Measurements from ENCODE around the gene KRT84. TPM values are rescaled to one million over a fixed set of nuclear protein-coding genes. Genes with fewer than 3 reads are reported as not detected.

The KRT84 gene
- total RNA-seq, 1 donor, result not detected

DNA sequence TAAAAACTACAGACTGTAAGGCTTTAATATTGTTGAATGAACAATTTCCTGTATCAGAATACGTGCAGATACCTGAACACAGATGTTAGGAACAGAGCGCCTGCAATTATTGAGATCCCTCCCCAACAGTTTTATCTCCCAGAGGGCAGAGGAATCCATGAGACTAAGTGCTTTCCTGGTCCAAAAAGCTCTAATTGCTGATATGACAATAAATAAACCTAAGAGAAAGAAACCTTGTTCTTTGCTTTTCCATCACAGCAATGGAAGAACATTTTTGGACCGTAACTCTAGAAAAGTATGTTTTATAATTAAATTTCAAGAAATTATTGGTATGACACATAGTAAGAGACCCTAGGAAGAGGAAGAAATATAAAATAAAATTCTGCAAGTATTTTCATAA, 51.3 kb downstream of the KRT84 start:
- H3K9me3 ChIP-seq (ENCODE audit: low read depth, low read length), result peaks cover 3% of the 10 kb centered on the region
- H3K79me2 ChIP-seq (ENCODE audit: insufficient read depth, low read length), result no peaks in the 10 kb centered on the region
- TF ChIP-seq, protein P1, sequence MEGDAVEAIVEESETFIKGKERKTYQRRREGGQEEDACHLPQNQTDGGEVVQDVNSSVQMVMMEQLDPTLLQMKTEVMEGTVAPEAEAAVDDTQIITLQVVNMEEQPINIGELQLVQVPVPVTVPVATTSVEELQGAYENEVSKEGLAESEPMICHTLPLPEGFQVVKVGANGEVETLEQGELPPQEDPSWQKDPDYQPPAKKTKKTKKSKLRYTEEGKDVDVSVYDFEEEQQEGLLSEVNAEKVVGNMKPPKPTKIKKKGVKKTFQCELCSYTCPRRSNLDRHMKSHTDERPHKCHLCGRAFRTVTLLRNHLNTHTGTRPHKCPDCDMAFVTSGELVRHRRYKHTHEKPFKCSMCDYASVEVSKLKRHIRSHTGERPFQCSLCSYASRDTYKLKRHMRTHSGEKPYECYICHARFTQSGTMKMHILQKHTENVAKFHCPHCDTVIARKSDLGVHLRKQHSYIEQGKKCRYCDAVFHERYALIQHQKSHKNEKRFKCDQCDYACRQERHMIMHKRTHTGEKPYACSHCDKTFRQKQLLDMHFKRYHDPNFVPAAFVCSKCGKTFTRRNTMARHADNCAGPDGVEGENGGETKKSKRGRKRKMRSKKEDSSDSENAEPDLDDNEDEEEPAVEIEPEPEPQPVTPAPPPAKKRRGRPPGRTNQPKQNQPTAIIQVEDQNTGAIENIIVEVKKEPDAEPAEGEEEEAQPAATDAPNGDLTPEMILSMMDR (IDR thresholded peaks at IDR 0.05; ENCODE audit: extremely low read depth, low read depth, low read length), result no peak
- no peak for DNase-seq (ENCODE audit: insufficient read length, low spot score, missing footprints)
- no peak overlapping the region for H2AFZ ChIP-seq (ENCODE audit: low read length)
- H3K27me3 ChIP-seq (ENCODE audit: insufficient read depth, low read length), result peaks cover 15% of the 10 kb centered on the region
- no peaks in the 10 kb centered on the region for H4K20me1 ChIP-seq (ENCODE audit: insufficient read depth, low read length)
- no peak overlapping the region for H3K27ac ChIP-seq (ENCODE audit: low read depth, low read length)
- H3K4me1 ChIP-seq (ENCODE audit: insufficient read depth, low read length), result no peaks in the 10 kb centered on the region
- H3K4me2 ChIP-seq (ENCODE audit: insufficient read depth, low read length), result no peak overlapping the region
- no peak overlapping the region for H3K4me3 ChIP-seq (ENCODE audit: insufficient read depth, low read length)
- no peaks in the 10 kb centered on the region for H3K36me3 ChIP-seq (ENCODE audit: insufficient read depth, low read length)

DNA sequence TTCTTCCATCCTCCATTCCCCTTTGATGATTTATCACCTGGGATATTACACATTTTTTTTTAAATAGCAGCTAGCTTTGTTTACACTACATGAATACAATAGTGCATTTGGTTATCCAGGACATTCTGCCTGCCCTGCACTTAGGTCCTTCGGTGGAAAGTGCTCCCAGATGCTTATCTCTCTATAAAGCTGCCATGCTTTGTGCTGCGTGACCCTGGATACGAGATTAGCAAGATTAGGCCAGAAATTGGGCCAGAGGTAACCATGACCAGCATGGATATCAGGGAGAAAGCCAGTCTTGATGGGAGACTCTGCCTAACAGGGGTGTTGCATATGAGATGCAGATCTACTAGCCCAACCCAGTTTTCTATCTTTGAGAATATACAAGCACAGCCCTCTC, 52.1 kb downstream of the KRT84 start:
- H4K20me1 ChIP-seq (ENCODE audit: insufficient read depth, low read length), result no peaks in the 10 kb centered on the region
- H3K27me3 ChIP-seq (ENCODE audit: insufficient read depth, low read length), result peaks cover 17% of the 10 kb centered on the region
- H3K4me3 ChIP-seq (ENCODE audit: insufficient read depth, low read length), result no peak overlapping the region
- no peak overlapping the region for H2AFZ ChIP-seq (ENCODE audit: low read length)
- H3K27ac ChIP-seq (ENCODE audit: low read depth, low read length), result no peak overlapping the region
- H3K9me3 ChIP-seq (ENCODE audit: low read depth, low read length), result peaks cover 3% of the 10 kb centered on the region
- no peaks in the 10 kb centered on the region for H3K79me2 ChIP-seq (ENCODE audit: insufficient read depth, low read length)
- H3K4me1 ChIP-seq (ENCODE audit: insufficient read depth, low read length), result no peaks in the 10 kb centered on the region
- no peak for DNase-seq (ENCODE audit: insufficient read length, low spot score, missing footprints)
- no peaks in the 10 kb centered on the region for H3K36me3 ChIP-seq (ENCODE audit: insufficient read depth, low read length)
- TF ChIP-seq, protein P1 (IDR thresholded peaks at IDR 0.05; ENCODE audit: extremely low read depth, low read depth, low read length), result no peak
- H3K4me2 ChIP-seq (ENCODE audit: insufficient read depth, low read length), result no peak overlapping the region

- no peaks in the 10 kb centered on the region for H3K79me2 ChIP-seq (ENCODE audit: insufficient read depth, low read length)
- no peak overlapping the region for H2AFZ ChIP-seq (ENCODE audit: low read length)
- H3K27ac ChIP-seq (ENCODE audit: low read depth, low read length), result no peak overlapping the region
- TF ChIP-seq, protein P1 (IDR thresholded peaks at IDR 0.05; ENCODE audit: extremely low read depth, low read depth, low read length), result no peak
- peaks cover 17% of the 10 kb centered on the region for H3K27me3 ChIP-seq (ENCODE audit: insufficient read depth, low read length)
- no peak overlapping the region for H3K4me2 ChIP-seq (ENCODE audit: insufficient read depth, low read length)
- no peaks in the 10 kb centered on the region for H3K36me3 ChIP-seq (ENCODE audit: insufficient read depth, low read length)
- no peak overlapping the region for H3K4me3 ChIP-seq (ENCODE audit: insufficient read depth, low read length)
- no peaks in the 10 kb centered on the region for H4K20me1 ChIP-seq (ENCODE audit: insufficient read depth, low read length)
- H3K9me3 ChIP-seq (ENCODE audit: low read depth, low read length), result peaks cover 3% of the 10 kb centered on the region
- H3K4me1 ChIP-seq (ENCODE audit: insufficient read depth, low read length), result peaks cover under 1% of the 10 kb centered on the region
- peak; percentile 30 for DNase-seq (ENCODE audit: insufficient read length, low spot score, missing footprints)
These were observed 53.1 kb downstream of the KRT84 start for GRCh38 chr12:52332381-52332780.

GRCh38 chr12:52331833-52332232, 53.6 kb downstream of the KRT84 start:
- Histone ChIP-seq H3K4me2 (ENCODE audit: insufficient read depth, low read length) (no peak overlapping the region), H2AFZ (ENCODE audit: low read length) (no peak overlapping the region), H3K9me3 (ENCODE audit: low read depth, low read length) (peaks cover 3% of the 10 kb centered on the region), H3K79me2 (ENCODE audit: insufficient read depth, low read length) (no peaks in the 10 kb centered on the region), H3K27me3 (ENCODE audit: insufficient read depth, low read length) (peaks cover 17% of the 10 kb centered on the region), H3K36me3 (ENCODE audit: insufficient read depth, low read length) (no peaks in the 10 kb centered on the region), H4K20me1 (ENCODE audit: insufficient read depth, low read length) (no peaks in the 10 kb centered on the region), H3K4me3 (ENCODE audit: insufficient read depth, low read length) (no peak overlapping the region), H3K4me1 (ENCODE audit: insufficient read depth, low read length) (peaks cover 3% of the 10 kb centered on the region), H3K27ac (ENCODE audit: low read depth, low read length) (no peak overlapping the region)
- DNase-seq (ENCODE audit: insufficient read length, low spot score, missing footprints), result no peak
- TF ChIP-seq, protein P1 (IDR thresholded peaks at IDR 0.05; ENCODE audit: extremely low read depth, low read depth, low read length), result no peak
